PC-9 (cell line): ENCODE results near the gene KCNK10. TPM values are rescaled to one million over a fixed set of nuclear protein-coding genes. Genes with fewer than 3 reads are reported as not detected.

ENCODE experiments used
- BruUV-seq: library from RNA; stranded (reverse); fragments of 400-500 nt; replicated peaks from 2 replicates; lab custom pipeline; 2021; lab: Mats Ljungman, UMichigan
- CTCF ChIA-PET: fragments of 300-600 bp; sonication (Branson Sonifier 250); formaldehyde crosslinking; loops from one replicate; lab custom pipeline; 2022; ENCODE audit warnings: antibody characterized with exemption; lab: Charles Lee
- POLR2A ChIA-PET: fragments of 300-600 bp; sonication (Branson Sonifier 250); formaldehyde crosslinking; loops from one replicate; lab custom pipeline; 2022; ENCODE audit warnings: antibody characterized with exemption; ENCODE audit not compliant: unreplicated experiment; lab: Charles Lee
- DNase-seq, 2 experiments: peaks; one replicate each; pipeline versions ENCODE4 v3.0.0 to v3.0.0-alpha.2; 2015 to 2022; ENCODE audit warnings: mixed read lengths in 1 of 2
- H2AFZ ChIP-seq: fragments of 200-600 bp; sonication (generic); 2 replicates; pipeline ENCODE4 v1.8.1; 2017; ENCODE audit warnings: antibody characterized with exemption
- H3F3A ChIP-seq: fragments of 200-600 bp; sonication (generic); 2 replicates; pipeline ENCODE4 v1.8.1; 2017; ENCODE audit warnings: antibody characterized with exemption, mild to moderate bottlenecking, low read depth; ENCODE audit not compliant: insufficient read depth
- H3K27ac ChIP-seq: fragments of 200-600 bp; sonication (generic); 2 replicates; pipeline ENCODE4 v1.6.1; 2016; ENCODE audit warnings: mixed run types
- H3K27me3 ChIP-seq: fragments of 200-600 bp; sonication (generic); 2 replicates; pipeline ENCODE4 v1.6.1; 2016; ENCODE audit warnings: low read depth, mixed run types; ENCODE audit not compliant: insufficient read depth
- H3K36me3 ChIP-seq: fragments of 200-600 bp; sonication (generic); 2 replicates; pipeline ENCODE4 v1.6.1; 2016; ENCODE audit warnings: low read depth, mixed run types
- H3K4me1 ChIP-seq: fragments of 200-600 bp; sonication (generic); replicated peaks from 2 replicates; pipeline ENCODE4 v1.6.1; 2016; ENCODE audit warnings: mixed run types; ENCODE audit not compliant: insufficient read depth
- H3K4me2 ChIP-seq: fragments of 200-600 bp; sonication (generic); 2 replicates; pipeline ENCODE4 v1.6.1; 2017; ENCODE audit warnings: mixed run types
- H3K4me3 ChIP-seq: fragments of 200-600 bp; sonication (generic); 2 replicates; pipeline ENCODE4 v1.6.1; 2016; ENCODE audit warnings: mixed run types
- H3K79me2 ChIP-seq: fragments of 200-600 bp; sonication (generic); 2 replicates; pipeline ENCODE4 v1.6.1; 2017; ENCODE audit warnings: low read depth, mixed run types
- H3K9me2 ChIP-seq: fragments of 200-600 bp; sonication (generic); 2 replicates; pipeline ENCODE4 v1.8.1; 2017; ENCODE audit warnings: mild to moderate bottlenecking; ENCODE audit not compliant: insufficient read depth
- H3K9me3 ChIP-seq: fragments of 200-600 bp; sonication (generic); 2 replicates; pipeline ENCODE4 v1.8.1; 2016; ENCODE audit warnings: low read depth; ENCODE audit not compliant: insufficient read depth
- H4K20me1 ChIP-seq: fragments of 200-600 bp; sonication (generic); 2 replicates; pipeline ENCODE4 v1.8.1; 2017; ENCODE audit not compliant: insufficient read depth
- EZH2 ChIP-seq: fragments of 200-600 bp; sonication (generic); IDR thresholded peaks from 2 replicates; pipeline ENCODE4 v1.8.0; 2017; ENCODE audit warnings: antibody characterized with exemption, low read depth
- intact Hi-C: fragments of 100-400 bp; cut with micrococcal nuclease; formaldehyde crosslinking; loops from one replicate; pipeline ENCODE4 v1.10.0; 2022; ENCODE audit not compliant: unreplicated experiment
- total RNA-seq: library from RNA; stranded (reverse); gene quantifications from 2 replicates; pipeline ENCODE4 v1.2.3, GENCODE V29; 2021
- TF ChIP-seq, protein P1 (sequence below): fragments of 200-600 bp; sonication (generic); conservative IDR thresholded peaks from 2 replicates; pipeline ENCODE4 v1.6.1; 2017; ENCODE audit warnings: mixed run types, antibody characterized with exemption, mild to moderate bottlenecking, moderate library complexity

KCNK10 gene
- total RNA-seq, 1 experiment from 2014 or later: not detected

DNA sequence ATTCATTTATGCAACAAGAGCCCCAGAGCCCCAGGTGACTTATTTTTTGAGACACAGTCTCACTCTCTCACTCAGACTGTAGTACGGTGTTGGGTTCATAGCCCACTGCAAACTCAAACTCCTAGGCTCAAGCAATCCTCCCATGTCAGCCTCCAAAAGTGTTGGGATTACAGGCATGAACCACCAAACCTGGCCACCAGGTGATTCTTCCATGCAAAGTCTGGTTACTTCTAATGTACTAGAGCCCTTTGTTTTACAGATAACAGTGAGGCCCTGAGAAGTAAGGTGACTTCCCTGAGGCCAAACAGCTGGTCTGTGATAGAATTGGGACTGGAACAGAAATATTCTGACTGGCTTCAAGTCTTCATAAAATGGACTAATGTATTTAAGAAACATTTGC lies 10.0 kb upstream of the KCNK10 start:
- Histone ChIP-seq H3K36me3 (no peaks in the 10 kb centered on the region), H3K4me2 (no peak overlapping the region), H3K4me3 (no peak overlapping the region), H3F3A (no peaks in the 10 kb centered on the region), H3K27me3 (0 out of 2 replicates have a peak, but pooled peaks cover 6% of the 10 kb centered on the region), H3K9me2 (no peaks in the 10 kb centered on the region), H3K27ac (no peak overlapping the region), H4K20me1 (no peaks in the 10 kb centered on the region), H3K79me2 (no peaks in the 10 kb centered on the region), H2AFZ (no peak overlapping the region), H3K9me3 (no peaks in the 10 kb centered on the region), H3K4me1 (no peaks in the 10 kb centered on the region)
- TF ChIP-seq EZH2: no peak
- TF ChIP-seq, protein P1, sequence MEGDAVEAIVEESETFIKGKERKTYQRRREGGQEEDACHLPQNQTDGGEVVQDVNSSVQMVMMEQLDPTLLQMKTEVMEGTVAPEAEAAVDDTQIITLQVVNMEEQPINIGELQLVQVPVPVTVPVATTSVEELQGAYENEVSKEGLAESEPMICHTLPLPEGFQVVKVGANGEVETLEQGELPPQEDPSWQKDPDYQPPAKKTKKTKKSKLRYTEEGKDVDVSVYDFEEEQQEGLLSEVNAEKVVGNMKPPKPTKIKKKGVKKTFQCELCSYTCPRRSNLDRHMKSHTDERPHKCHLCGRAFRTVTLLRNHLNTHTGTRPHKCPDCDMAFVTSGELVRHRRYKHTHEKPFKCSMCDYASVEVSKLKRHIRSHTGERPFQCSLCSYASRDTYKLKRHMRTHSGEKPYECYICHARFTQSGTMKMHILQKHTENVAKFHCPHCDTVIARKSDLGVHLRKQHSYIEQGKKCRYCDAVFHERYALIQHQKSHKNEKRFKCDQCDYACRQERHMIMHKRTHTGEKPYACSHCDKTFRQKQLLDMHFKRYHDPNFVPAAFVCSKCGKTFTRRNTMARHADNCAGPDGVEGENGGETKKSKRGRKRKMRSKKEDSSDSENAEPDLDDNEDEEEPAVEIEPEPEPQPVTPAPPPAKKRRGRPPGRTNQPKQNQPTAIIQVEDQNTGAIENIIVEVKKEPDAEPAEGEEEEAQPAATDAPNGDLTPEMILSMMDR: no peak
- CTCF ChIA-PET: no interaction called here
- no TSS peak for BruUV-seq
- DNase-seq: no peak
- POLR2A ChIA-PET: no interaction called here
- intact Hi-C loops: no loop called here

- no TSS peak for BruUV-seq
- H3F3A ChIP-seq: no peaks in the 10 kb centered on the region
- H2AFZ ChIP-seq: no peak overlapping the region
- ChIA-PET POLR2A (no interaction called here), CTCF (no interaction called here)
- no peaks in the 10 kb centered on the region for H3K9me3 ChIP-seq
- no peak for DNase-seq
- intact Hi-C loops: no loop called here
- H3K27ac ChIP-seq: no peak overlapping the region
- H3K27me3 ChIP-seq: peaks cover 42% of the 10 kb centered on the region
- no peaks in the 10 kb centered on the region for H3K9me2 ChIP-seq
- H3K4me2 ChIP-seq: no peak overlapping the region
- TF ChIP-seq, protein P1: no peak
- no peak for TF ChIP-seq EZH2
- H3K36me3 ChIP-seq: no peaks in the 10 kb centered on the region
- no peaks in the 10 kb centered on the region for H3K79me2 ChIP-seq
- H3K4me3 ChIP-seq: no peak overlapping the region
- no peaks in the 10 kb centered on the region for H3K4me1 ChIP-seq
- no peaks in the 10 kb centered on the region for H4K20me1 ChIP-seq
Measured at GRCh38 chr14:88327497-88327896, 4.4 kb upstream of the KCNK10 start.

DNA sequence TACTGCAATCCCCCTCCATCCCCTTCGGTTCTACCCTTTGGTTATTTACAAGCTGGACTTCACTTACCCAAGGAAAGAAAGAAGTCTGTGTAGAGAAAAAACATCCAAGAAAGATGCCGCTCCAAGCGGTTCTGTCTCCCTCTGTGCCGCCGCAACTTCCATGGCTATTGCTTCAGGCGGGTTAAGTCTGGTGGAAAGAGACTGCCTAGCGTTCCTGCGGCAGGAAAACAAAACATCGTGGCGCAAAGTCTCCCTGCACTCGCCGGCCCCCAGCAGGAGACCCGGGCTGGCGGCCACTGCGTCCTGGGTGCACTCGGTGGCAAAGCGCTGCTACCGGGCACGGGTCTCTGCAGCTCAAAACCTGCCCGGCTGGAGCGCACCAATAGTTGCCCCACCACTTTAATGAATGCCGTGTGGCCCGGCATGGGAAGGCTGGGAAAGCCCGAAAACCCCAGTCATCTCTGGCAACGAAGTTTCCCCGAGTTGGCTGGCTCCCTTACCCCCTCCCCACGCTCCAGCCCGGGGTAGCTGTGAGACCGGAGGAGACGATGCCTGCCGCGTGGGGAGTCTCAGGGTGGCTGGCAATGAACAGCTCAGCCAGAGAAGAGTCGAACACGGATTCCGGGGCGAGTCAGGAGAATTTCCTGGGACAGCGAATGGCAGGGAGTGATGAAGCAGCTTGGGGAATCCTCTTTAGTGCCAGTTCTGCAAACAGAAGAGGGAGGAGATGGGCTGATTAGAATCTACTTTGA lies 3.5 kb upstream of the KCNK10 start:
- TF ChIP-seq, protein P1: no peak
- no peak for TF ChIP-seq EZH2
- H2AFZ ChIP-seq: no peak overlapping the region
- CTCF ChIA-PET: no interaction called here
- H3K36me3 ChIP-seq: no peaks in the 10 kb centered on the region
- no peaks in the 10 kb centered on the region for H3K9me2 ChIP-seq
- H4K20me1 ChIP-seq: no peaks in the 10 kb centered on the region
- no peak overlapping the region for H3K27ac ChIP-seq
- H3F3A ChIP-seq: no peaks in the 10 kb centered on the region
- no TSS peak for BruUV-seq
- intact Hi-C loops: no loop called here
- H3K4me1 ChIP-seq: no peaks in the 10 kb centered on the region
- H3K4me2 ChIP-seq: no peak overlapping the region
- H3K79me2 ChIP-seq: no peaks in the 10 kb centered on the region
- POLR2A ChIA-PET: no interaction called here
- no peak overlapping the region for H3K4me3 ChIP-seq
- peaks cover 44% of the 10 kb centered on the region for H3K27me3 ChIP-seq
- no peaks in the 10 kb centered on the region for H3K9me3 ChIP-seq
- no peak for DNase-seq
